Activated CD4-positive, CD25-positive, alpha-beta regulatory T cell treated with anti-CD3 and anti-CD28 coated beads, Interleukin-2, amount 50 U/mL, for 72 hours (primary cell): ENCODE results near the gene ISOC2.

Experiments
- DNase-seq: peaks from one replicate; pipeline ENCODE4 v3.0.0; 2021

The ISOC2 gene

GRCh38 chr19:55476100-55476775 is 14.8 kb upstream of the ISOC2 start, which contains the start of gene ZNF628:
TSS of gene ZNF628 (plus strand) at chr19:55476617. CDS start at chr19:55479911, 3,294 bp downstream.
- peak; percentile 97 for DNase-seq

- DNase-seq, result no peak
Observed at GRCh38 chr19:55474269-55475265, 13.1 kb upstream of the ISOC2 start.

- no peak for DNase-seq
Observed at GRCh38 chr19:55473225-55474012, 12.0 kb upstream of the ISOC2 start.

- no peak for DNase-seq
Observed at GRCh38 chr19:55472463-55472862, 11.0 kb upstream of the ISOC2 start.

- no peak for DNase-seq
Observed at GRCh38 chr19:55471266-55471665, 9.8 kb upstream of the ISOC2 start.

GRCh38 chr19:55468054-55468393 is 6.6 kb upstream of the ISOC2 start:
- no peak for DNase-seq

GRCh38 chr19:55467236-55468053 is 6.0 kb upstream of the ISOC2 start:
- DNase-seq, result peak; percentile 82

GRCh38 chr19:55466241-55466614 is 4.8 kb upstream of the ISOC2 start:
- no peak for DNase-seq

GRCh38 chr19:55465460-55466240 is 4.2 kb upstream of the ISOC2 start:
- no peak for DNase-seq

GRCh38 chr19:55464662-55465054 is 3.2 kb upstream of the ISOC2 start, which contains the start of gene C19orf85:
TSS of gene C19orf85 (minus strand) at chr19:55464751. CDS start at chr19:55464554, 197 bp downstream.
- DNase-seq, result no peak

GRCh38 chr19:55464039-55464661 is 2.7 kb upstream of the ISOC2 start:
- no peak for DNase-seq

- DNase-seq, result no peak
Observed at GRCh38 chr19:55463583-55464031, 2.2 kb upstream of the ISOC2 start.

- no peak for DNase-seq
Observed at GRCh38 chr19:55462722-55463121, 1.3 kb upstream of the ISOC2 start.

GRCh38 chr19:55461974-55462626 is 658 bp upstream of the ISOC2 start:
- no peak for DNase-seq

- DNase-seq, result peak; percentile 54
Observed at GRCh38 chr19:55460670-55461258, 678 bp downstream of the ISOC2 start.

- no peak for DNase-seq
Observed at GRCh38 chr19:55459950-55460657, 1.3 kb downstream of the ISOC2 start.

GRCh38 chr19:55459551-55459949 is 1.9 kb downstream of the ISOC2 start:
- no peak for DNase-seq

GRCh38 chr19:55457683-55458457 is 3.6 kb downstream of the ISOC2 start:
- DNase-seq, result no peak
